Stimulated activated CD8-positive, alpha-beta memory T cell treated with anti-CD3 and anti-CD28 coated beads, Interleukin-4, amount 100 ng/mL, for 48 hours (primary cell): ENCODE results near the gene SSC4D.
"Not testable (repeated sequence)": the region's sequence is repeated elsewhere in the genome, so short reads cannot be mapped to it uniquely, and the experiment has no call there.

Experiments
- DNase-seq: peaks from one replicate; pipeline ENCODE4 v3.0.0-alpha.2; 2020

The SSC4D gene

DNA sequence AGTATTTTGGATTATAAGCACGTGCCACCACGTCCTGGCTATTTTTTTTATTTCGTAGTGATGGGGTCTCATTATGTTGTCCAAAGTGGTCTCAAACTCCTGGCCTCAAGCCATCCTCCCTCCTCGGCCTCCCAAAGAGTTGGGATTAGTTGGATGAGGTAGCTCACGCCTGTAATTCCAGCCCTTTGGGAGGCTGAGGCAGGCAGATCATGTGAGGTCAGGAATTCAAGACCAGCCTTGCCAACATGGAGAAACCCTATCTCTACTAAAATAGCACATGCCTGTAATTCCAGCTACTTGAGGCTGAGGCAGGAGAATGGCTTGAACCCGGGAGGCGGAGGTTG, 28.9 kb downstream of the SSC4D start:
- no peak for DNase-seq

DNA sequence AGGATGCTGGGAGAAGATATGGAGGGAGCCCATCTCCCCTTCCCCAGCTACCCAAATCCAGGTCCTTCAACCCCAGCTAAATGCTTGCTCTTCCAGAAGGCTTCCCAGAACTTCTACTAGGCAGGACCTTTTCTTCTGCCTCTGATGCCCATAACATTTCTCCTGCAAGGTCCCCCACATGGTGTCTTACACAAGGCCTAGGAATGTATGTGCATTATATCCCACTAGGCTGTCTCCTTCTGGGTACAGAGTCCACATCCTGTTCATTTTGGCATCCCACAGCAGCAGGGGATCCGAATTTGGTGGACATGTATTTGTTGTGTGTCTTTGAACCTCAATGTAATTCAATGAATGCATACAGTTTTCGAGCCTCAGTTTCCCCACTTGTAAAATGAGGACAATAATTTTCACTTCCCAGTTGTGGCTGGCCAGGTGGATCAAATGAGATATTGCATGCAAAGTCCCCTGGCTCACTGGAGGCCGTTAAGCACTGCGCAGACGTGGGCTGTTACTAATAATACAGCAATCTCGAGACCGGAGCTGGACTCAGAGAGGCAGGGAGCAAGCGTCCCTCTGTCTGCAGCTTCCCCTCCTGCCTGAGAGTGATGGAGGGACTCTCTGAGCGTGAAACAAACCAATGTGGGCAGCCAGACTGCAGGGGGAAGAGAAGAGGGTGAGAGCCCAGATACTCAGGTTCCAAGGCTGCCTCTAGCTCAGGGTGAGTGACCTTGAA, 32.1 kb downstream of the SSC4D start:
- no peak for DNase-seq

DNA sequence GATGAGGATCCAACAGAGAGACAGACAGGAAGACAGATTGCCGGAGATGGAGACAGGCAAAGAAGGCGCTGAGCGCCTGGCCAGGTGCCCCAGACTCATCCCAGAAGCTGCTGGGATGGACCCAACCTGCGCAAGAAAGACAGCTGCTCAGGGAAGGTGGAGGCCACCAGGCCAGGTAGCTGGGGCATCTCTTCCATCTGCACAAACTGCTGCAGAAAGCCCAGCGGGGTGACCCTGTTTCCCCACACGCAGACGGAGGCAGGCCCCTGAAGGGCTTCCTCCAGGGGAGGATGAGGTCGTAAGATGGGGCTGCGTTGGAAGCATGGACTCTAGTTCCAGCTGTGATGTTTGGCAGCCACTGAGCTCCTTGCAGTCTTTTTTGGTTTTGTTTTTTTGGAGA, 34.2 kb downstream of the SSC4D start:
- no peak for DNase-seq

DNA sequence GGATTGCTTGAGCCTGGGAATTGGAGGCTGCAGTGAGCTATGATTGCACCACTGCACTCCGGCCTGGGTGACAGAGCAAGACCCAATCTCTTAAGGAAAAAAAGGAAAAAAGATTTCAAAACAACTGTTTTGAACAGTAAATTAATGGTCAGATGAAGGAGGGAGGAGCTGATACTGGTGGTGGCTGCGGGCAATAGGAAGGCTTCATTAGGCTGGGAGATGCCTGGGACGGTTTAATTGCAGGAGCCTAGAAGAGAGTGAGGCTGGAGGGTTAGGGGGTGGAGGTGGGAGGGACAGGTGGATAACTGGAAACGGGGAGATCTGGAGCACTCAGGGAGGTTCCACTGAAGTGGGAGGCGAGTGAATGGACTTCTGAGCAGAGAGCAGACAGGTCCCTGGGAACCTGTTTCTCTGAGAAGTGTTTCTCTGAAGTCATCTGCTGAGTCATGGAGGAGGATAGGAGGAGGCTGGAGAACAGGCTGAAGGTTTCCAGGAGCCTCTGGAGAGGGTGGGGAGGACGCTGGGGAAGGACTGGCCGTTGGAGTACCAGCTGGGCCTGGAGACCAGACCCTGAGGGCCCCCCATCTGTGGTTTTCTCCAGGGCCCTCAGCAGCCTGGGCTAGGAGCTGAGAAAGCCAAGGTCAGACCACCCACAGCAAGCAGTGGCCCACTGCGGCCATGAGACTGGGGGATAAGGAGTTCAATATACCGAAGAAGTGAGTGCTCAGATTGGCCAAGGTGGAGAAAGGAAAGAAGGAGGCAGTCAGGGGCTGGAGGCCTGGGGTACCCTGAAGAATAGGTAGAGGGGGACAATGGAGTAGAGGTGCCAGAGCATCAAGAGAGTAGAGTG, 36.3 kb downstream of the SSC4D start:
- DNase-seq = no peak

DNA sequence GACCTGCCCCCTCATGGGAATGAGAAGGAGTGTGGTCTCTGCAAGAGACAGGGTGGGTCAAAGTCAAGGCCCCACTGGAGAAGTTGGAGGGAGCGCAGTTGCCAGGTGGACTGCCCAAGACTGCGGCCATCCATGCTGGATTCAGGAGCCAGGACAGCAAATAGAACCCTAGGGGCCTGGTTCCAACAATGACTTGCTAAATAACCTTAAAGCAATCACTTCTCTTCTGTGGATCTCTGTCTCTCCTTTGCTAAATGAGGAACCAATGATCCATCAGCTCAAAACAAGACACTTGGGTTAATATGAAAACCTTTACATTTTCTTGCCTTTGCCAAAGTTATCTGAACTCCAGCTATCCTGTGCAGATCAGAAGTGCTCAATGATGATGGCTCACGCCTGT, 38.1 kb downstream of the SSC4D start:
- no peak for DNase-seq

DNA sequence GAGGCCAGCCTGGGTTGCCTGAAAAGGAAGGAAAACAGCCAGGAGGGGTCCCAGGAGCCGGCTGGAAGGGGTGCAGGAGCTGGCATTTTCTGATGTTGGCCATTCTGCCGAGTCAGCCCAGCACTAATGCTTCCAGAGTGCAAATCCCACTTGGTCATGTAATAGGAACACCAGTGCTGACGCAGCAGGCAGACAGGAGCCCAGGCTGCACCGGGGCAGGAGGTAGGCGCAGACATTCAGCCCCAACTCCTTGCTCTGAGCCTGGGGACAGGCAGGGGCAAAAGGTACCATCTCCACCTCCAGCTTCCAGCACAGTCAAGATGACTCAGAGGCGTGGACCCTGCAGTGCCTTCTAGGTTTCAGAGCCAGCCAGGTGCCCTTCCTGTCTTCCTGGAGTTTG, 40.5 kb downstream of the SSC4D start:
- DNase-seq = no peak

DNA sequence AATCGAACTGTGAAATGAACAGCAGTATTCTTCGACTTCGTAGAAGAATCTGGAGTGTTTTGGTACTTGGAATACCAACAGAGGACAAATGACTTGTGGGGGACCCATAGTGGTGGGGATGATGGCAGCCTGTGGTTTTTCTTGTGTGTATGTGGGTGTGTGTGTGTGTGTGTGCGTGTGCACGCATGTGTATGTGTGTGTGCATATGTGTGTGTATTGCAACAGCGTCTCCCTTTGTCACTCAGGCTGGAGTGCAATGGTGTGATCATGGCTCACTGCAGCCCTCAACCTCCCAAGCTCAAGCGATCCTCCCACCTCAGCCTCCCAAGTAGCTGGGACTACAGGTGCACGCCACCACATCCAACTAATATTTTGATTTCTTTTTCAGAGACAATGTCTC, 41.3 kb downstream of the SSC4D start:
- DNase-seq = no peak

DNA sequence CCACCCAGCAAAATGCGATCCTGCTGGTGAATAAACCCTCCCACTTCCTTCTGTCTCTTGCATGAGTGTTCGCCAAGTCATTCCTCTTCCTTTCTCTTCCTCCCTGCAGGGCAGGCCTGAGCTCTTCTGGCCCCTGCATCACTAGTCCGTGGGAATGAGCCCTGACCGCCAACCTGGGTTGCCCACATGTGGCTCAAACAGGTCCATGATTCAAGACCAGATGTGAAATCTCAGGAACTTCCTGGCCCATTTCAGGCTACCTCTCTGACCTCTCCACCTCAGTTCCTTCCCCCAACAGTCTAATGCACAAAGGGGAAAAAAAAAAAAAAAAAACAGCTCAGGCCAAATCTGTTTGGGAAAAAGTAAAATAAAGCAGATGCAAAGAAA, 45.3 kb downstream of the SSC4D start:
- DNase-seq = no peak

DNA sequence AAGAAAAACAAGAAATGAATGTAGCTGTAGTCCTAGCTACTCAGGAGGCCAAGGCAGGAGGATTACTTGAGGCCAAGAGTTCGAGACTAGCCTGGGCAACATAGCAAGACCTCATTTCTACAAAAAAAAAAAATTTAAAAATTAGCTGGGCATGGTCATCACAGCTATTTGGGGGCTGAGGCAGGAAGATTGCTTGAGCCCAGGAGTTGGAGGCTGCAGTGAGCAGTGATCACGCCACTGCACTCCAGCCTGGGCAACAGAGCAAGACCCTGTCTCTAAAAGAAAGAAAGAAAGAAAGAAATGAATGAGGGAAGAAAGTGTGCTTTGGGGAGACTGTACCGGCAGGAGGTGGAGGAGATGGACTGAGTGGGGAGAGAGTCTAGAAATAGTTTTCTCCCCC, 45.7 kb downstream of the SSC4D start:
- DNase-seq = not testable (repeated sequence)

DNA sequence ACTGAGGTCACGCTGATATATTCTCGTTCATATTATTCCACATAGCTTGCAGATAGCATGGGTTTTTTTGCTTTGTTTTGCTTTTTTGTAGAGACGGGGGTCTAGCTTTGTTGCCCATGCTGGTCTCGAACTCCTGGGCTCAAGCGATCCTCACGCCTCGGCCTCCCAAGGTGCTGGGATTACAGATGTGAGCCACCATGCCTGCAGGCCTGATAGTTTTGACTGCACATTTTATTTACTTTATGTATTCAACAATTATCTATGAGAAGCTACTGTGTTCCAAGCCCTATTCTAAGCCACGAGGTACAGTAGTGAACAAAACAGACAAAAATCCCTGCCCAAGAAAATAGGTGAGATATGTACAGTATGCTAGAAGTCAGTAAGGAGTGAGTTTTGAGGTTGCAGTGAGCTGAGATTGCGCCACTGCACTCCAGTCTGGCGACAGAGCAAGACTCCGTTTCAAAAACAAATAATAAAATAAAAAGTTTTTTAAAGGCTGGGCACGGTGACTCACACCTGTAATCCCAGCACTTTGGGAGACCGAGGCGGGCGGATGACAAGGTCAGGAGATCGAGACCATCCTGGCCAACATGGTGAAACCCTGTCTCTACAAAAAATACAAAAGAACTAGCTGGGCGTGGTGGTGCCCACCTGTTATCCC, 49.4 kb downstream of the SSC4D start:
- DNase-seq = no peak

DNA sequence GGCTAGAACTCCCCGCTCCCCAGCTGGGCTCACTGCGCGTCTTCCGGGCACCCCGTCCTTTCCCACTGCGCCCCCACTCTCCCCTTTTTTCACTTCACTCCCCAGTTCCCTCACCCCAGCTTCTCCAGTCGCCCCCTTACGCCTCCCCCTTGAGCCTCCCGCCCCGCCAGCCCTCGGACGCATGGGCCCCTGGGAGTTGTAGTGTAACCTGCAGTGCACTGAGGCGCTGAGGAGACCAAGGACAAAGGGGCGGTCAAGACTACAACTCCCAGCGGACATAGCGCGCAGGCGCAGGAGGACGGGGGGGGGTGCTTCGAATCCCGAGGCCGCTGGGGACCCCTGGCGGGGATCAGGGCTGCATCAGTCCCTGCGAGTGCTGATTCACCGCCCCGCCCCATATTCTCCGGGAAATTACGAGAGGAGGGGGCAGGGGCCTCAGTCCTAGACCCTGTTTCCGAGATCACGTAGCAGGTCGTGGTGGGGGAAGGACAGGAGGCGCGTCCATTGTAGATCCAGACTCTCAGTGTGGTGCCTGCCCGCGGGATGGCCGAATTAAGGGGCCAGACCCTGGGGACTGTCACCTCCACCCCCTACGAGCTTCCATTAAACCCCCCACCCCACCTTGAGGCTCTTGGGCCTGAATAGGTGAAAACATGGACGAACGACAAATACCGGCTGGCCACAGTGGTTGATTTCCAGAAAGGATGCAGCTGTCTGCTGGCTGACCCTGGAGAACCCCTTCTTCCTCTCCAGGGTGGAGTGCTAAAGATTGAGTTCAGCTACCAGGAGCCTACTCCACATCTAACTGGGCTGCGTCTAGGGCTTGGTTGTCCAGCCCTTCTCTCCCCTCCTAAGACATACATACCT, 50.2 kb downstream of the SSC4D start:
- peak; percentile 93 for DNase-seq

DNA sequence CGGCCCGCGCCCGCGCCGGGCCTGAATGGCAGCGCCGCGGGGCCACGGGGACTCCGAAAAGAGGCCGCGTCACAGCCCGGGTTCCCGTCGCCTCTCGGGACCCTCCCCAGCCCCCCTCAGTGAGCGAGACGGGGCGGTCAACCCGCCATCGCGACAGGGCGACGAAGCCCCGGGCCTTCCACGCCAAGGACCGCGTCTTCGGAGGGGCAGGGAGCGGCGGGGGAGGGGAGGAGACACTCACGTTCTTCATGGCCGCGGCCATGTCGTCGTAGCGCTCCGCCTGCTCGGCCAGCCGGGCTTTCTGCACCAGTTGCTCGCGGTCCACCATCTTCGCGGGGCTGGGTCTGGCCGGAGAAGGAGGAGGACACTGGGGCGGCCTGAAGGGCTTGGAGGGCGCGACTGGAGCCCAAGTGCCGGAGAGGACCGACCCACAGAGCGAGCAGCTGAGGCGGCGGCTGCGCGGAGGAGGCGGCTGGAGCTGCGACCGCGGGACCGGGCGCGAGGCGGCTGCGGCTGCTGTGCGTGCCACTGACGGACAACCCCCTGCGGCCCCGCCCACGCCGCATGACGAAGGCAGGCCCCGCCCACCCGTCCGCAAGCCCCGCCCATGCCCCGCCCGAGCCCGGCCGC, 50.9 kb downstream of the SSC4D start, which contains the start of gene YWHAG:
Gene YWHAG (minus strand): TSS at position 511 of the 630 bp plus-strand sequence. CDS start 183 bp downstream, at position 328.
- peak; percentile 90 for DNase-seq

DNA sequence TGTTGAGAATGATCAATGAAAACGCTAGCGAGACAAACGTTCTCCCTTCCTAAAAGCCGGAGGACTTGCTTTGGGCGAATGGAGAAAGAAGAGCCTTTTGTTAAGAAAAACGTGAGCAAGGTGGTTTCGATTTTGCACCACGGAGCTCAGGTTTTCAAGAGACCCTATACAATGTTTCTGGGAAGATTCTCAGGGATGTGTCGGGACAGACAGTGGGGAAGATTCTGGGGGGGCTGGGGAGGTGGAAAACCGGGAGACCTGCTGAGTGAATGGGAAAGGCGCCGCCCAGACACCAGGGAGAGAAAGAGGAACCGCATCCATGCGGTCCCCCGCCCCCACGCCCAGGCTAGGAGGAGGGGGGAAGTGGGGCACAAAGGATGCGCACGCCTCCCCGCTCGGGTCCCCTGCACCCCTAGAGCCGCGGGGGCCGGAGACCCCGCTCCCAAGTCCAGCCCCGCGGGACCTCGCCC, 51.5 kb downstream of the SSC4D start:
- peak; percentile 69 for DNase-seq

DNA sequence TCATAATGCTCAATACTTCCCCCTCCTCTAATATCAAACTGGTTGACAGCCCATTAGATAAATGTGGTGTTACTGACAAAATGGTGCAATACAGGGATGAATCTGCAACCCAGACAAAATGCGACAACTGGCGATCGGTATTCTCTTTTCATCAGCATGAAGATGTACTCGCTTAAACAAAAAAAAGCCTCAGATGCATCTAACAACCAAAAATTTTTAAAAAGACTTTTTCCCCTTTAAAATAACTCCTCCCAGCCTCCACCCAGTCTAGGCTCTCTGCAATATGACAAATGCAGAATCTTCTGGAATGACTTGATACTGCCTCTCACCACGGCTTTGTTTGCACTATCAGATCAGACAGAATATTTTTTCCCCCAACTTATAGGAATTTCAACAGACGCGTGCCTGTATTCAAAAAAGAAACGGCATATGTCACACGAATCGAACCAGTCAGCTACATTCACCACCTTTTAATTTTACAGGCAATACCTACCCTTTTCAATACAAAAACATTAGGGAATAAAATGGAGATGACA, 52.0 kb downstream of the SSC4D start:
- DNase-seq = no peak

DNA sequence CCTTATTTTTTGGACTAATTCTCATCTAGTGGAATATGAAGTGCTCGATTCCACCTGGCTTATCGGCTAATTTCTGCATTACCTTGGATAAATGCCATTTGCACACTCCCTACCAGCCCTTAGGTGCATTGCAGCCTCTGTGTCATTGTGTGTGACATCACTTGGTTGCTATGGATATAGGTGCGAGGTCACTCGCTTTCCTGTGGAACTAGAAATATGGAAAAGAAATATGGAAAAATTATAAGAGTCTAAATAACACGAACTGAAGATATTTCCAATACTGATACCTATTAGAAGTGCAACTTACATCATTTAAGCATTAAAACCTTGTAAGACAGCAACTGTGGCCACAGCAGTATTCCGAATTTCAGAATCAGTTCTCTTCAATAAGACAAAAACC, 52.7 kb downstream of the SSC4D start:
- no peak for DNase-seq

DNA sequence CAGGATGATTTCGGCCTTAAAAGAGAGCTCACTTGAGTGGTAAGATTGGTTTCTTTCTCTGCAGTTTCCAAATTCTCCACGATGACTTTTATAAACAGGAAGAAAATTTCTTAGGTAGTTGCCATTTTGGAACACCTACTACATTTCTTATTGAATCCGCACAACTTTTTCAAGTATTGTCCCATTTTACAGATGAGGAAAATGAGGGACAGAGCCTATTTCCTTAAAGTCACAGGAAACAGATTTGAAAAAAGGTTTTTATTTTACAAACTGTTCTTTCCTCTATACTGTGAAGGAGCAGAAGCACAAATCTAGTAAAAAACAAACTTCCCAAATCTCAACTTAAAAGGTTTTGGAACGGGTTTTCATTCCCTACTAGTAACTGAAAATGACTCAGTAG, 53.4 kb downstream of the SSC4D start:
- DNase-seq = no peak

DNA sequence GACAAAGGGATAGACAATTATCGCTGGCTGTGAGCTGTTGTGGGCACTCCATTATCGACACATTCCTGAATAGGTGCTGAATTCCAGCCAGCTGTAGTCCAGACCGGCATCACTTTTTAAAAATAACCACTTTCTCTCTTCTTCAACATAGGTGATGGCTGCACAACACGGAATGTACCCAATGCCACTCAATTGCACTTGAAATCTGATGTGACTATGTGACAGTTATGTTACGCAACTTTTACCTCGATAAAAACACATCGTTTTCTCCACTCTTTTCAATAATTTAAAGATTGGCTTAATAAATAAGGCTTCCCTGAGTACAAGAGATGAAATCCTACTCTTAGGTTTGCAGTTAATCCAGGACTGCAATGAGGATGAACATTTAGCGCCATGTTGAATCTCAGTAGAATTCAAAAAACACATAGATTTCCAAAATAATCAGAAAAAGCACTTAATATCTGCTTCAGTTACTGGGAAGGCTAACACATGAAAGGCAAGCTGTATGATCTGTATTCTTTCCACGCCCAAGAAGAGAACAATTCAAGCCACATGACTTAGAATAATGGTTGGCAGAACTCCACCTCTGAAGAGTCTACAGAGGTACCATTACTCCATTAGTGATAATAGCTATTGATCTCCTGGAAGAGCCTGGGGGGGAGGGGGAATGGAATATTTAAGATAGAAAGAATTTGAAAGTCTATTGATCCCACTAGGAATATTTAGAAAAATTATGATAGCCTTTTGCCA, 54.3 kb downstream of the SSC4D start:
- no peak for DNase-seq

DNA sequence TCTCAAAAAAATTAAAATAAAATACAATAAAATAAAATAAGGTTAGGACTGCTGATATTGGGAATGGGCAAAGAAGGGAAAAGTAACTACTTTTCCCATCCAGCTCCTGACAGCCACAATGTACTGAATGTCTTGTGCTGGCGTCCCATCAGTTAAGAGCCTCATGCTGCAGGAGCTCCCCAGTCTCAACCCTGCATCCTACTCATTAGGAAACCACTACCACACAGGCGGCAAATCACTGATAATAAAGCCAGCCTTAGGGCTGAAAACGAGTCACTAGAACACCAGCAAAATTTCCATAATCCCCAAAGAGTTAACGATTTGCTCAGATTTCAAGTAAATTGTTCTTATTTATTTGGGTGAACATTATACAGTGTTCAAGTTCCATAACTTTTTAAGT, 55.0 kb downstream of the SSC4D start:
- no peak for DNase-seq

DNA sequence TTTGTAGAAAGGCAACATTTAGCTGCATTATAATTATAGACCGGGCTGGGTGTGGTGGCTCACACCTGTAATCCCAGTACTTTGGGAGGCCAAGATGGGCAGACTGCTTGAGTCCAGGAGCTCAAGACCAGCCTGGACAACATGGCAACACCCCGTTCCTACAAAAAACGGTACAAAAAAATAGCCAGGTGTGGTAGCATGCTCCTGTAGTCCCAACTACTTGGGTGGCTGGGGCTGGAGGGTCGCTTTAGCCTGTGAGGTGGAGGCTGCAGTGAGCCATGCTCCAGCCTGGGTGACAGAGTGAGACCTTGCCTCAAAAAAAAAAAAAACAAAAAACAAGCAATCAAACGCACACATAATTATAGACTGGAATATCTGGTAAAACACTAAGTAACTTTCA, 55.8 kb downstream of the SSC4D start:
- DNase-seq = no peak

DNA sequence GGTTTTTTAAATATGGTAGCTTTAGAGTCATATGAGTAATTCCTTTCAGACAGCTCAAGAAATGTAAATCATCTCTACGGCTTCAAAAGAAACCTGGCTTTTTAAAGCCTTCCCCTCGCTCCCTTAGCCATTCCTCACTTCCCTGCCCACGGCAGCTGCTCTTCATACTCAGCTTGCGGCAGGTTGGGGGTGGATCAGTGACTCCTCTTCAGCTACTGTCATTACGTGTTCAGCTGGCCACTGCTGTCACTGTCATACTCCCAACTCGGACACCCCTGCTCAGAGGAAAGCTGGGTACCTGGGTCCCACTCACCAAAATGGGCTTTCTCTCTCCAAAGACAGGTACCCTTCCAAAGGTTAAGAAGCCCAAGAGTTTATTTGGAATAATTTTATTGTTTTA, 57.3 kb downstream of the SSC4D start:
- DNase-seq = no peak

DNA sequence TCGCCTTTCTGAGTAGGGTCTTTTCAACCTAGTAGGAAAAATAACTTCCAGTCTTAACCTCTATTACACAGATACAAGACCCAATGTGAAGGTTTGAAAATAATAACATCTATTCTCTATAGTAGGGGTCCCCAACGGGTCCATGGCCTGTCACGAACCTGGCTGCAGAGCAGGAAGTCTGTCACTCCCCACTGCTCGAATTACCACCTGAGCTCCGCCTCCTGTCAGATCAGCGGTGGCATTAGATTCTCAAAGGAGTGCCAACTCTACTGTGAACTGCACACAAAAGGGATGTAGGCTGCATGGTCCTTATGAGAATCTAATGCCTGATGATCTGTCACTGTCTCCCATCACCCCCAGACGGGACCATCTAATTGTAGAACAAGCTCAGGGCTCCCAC, 58.1 kb downstream of the SSC4D start:
- DNase-seq = no peak
